Activated T-helper 1 cell treated with anti-CD3 and anti-CD28 coated beads, Interleukin-2, amount 50 U/mL, for 16 hours (primary cell): ENCODE results near the gene C2CD3.
"Not testable (repeated sequence)": the region's sequence is repeated elsewhere in the genome, so short reads cannot be mapped to it uniquely, and the experiment has no call there.

Experiments used
- DNase-seq, 2 donors: peaks; one replicate each; pipeline ENCODE4 v3.0.0-alpha.2; 2020; ENCODE audit warnings: low read depth in 1 of 2, low spot score in 1 of 2

Gene C2CD3

GRCh38 chr11:74070723-74071492 is 99.9 kb downstream of the C2CD3 start:
- DNase-seq = no peak

GRCh38 chr11:74069146-74070046 is 101.4 kb downstream of the C2CD3 start:
- no peak for DNase-seq

- DNase-seq = not testable (repeated sequence)
These were observed 104.1 kb downstream of the C2CD3 start for GRCh38 chr11:74066663-74067062.

GRCh38 chr11:74065534-74065933 is 105.3 kb downstream of the C2CD3 start:
- DNase-seq = not testable (repeated sequence)

- not testable (repeated sequence) for DNase-seq
These were observed 107.2 kb downstream of the C2CD3 start for GRCh38 chr11:74063628-74064027.

GRCh38 chr11:74061599-74061998 is 109.2 kb downstream of the C2CD3 start:
- not testable (repeated sequence) for DNase-seq

GRCh38 chr11:74057249-74058151 is 113.3 kb downstream of the C2CD3 start:
- DNase-seq = no peak

GRCh38 chr11:74055938-74056337 is 114.9 kb downstream of the C2CD3 start:
- no peak for DNase-seq

GRCh38 chr11:74050465-74050864 is 120.3 kb downstream of the C2CD3 start:
- DNase-seq = no peak

- no peak for DNase-seq
These were observed 121.8 kb downstream of the C2CD3 start for GRCh38 chr11:74048993-74049392.

- no peak for DNase-seq
These were observed 126.3 kb downstream of the C2CD3 start for GRCh38 chr11:74044538-74044937.

- DNase-seq = no peak
These were observed 127.4 kb downstream of the C2CD3 start for GRCh38 chr11:74043450-74043849.

- DNase-seq = no peak
These were observed 133.5 kb downstream of the C2CD3 start for GRCh38 chr11:74037309-74037708.

GRCh38 chr11:74035264-74035663 is 135.5 kb downstream of the C2CD3 start:
- no peak for DNase-seq

GRCh38 chr11:74033046-74033445 is 137.8 kb downstream of the C2CD3 start:
- DNase-seq = no peak

GRCh38 chr11:74030723-74031676 is 139.8 kb downstream of the C2CD3 start:
- no peak for DNase-seq

- no peak for DNase-seq
These were observed 145.2 kb downstream of the C2CD3 start for GRCh38 chr11:74025467-74026166.

- DNase-seq = no peak
These were observed 146.4 kb downstream of the C2CD3 start for GRCh38 chr11:74024261-74025029.

- DNase-seq = no peak
These were observed 147.5 kb downstream of the C2CD3 start for GRCh38 chr11:74023276-74023675.
